ENCODE results near the gene SPTBN4. TPM values are rescaled to one million over a fixed set of nuclear protein-coding genes. Genes with fewer than 3 reads are reported as not detected.
A peak's percentile ranks its signal among the peaks of the same experiment; 100 is the strongest.

SPTBN4 gene
- total and polyA plus RNA-seq, 10 of the 15 experiments (the other 5 are each of a cell fraction or from before 2014, with no cell fraction given): 0.04 to 1.1 (median 0.34) TPM; not detected in 1

- TF ChIP-seq, protein P1, sequence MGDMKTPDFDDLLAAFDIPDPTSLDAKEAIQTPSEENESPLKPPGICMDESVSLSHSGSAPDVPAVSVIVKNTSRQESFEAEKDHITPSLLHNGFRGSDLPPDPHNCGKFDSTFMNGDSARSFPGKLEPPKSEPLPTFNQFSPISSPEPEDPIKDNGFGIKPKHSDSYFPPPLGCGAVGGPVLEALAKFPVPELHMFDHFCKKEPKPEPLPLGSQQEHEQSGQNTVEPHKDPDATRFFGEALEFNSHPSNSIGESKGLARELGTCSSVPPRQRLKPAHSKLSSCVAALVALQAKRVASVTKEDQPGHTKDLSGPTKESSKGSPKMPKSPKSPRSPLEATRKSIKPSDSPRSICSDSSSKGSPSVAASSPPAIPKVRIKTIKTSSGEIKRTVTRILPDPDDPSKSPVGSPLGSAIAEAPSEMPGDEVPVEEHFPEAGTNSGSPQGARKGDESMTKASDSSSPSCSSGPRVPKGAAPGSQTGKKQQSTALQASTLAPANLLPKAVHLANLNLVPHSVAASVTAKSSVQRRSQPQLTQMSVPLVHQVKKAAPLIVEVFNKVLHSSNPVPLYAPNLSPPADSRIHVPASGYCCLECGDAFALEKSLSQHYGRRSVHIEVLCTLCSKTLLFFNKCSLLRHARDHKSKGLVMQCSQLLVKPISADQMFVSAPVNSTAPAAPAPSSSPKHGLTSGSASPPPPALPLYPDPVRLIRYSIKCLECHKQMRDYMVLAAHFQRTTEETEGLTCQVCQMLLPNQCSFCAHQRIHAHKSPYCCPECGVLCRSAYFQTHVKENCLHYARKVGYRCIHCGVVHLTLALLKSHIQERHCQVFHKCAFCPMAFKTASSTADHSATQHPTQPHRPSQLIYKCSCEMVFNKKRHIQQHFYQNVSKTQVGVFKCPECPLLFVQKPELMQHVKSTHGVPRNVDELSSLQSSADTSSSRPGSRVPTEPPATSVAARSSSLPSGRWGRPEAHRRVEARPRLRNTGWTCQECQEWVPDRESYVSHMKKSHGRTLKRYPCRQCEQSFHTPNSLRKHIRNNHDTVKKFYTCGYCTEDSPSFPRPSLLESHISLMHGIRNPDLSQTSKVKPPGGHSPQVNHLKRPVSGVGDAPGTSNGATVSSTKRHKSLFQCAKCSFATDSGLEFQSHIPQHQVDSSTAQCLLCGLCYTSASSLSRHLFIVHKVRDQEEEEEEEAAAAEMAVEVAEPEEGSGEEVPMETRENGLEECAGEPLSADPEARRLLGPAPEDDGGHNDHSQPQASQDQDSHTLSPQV (IDR thresholded peaks at IDR 0.05): no peak
- peak; percentile 27; the same call in 1 of the 2 replicates for TF ChIP-seq CBFB (IDR thresholded peaks at IDR 0.05; ENCODE audit: low read depth)
- no peak for TF ChIP-seq ZSCAN29 (IDR thresholded peaks at IDR 0.05)
- TF ChIP-seq FOXK2 (IDR thresholded peaks at IDR 0.05): no peak
- TF ChIP-seq JUND (IDR thresholded peaks at IDR 0.05; ENCODE audit: low read depth, low read length): no peak
- TF ChIP-seq RCOR1 (conservative IDR thresholded peaks at IDR 0.05; ENCODE audit: low read depth, low read length): 0 out of 2 replicates have a peak, but pooled peaks have one; percentile 41
- no peak for TF ChIP-seq ZNF384 (IDR thresholded peaks at IDR 0.05; ENCODE audit: borderline replicate concordance, low read depth, low read length)
- no peak for TF ChIP-seq NR2C2 (IDR thresholded peaks at IDR 0.05; ENCODE audit: borderline replicate concordance, control insufficient read depth, insufficient read length, low read depth)
- peak; percentile 97 for TF ChIP-seq CHD2 (IDR thresholded peaks at IDR 0.05; ENCODE audit: borderline replicate concordance, low read depth, low read length)
- TF ChIP-seq, protein P2, sequence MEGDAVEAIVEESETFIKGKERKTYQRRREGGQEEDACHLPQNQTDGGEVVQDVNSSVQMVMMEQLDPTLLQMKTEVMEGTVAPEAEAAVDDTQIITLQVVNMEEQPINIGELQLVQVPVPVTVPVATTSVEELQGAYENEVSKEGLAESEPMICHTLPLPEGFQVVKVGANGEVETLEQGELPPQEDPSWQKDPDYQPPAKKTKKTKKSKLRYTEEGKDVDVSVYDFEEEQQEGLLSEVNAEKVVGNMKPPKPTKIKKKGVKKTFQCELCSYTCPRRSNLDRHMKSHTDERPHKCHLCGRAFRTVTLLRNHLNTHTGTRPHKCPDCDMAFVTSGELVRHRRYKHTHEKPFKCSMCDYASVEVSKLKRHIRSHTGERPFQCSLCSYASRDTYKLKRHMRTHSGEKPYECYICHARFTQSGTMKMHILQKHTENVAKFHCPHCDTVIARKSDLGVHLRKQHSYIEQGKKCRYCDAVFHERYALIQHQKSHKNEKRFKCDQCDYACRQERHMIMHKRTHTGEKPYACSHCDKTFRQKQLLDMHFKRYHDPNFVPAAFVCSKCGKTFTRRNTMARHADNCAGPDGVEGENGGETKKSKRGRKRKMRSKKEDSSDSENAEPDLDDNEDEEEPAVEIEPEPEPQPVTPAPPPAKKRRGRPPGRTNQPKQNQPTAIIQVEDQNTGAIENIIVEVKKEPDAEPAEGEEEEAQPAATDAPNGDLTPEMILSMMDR (IDR thresholded peaks at IDR 0.05 in 2 of 3, conservative IDR thresholded peaks at IDR 0.05 in 1 of 3; ENCODE audit: control insufficient read depth in 2 of 3, extremely low read depth in 1 of 3, insufficient read depth in 1 of 3, low read depth in 3 of 3, low read length in 3 of 3): no peak
- no peak for TF ChIP-seq RBBP5 (conservative IDR thresholded peaks at IDR 0.05)
- TF ChIP-seq IRF5 (IDR thresholded peaks at IDR 0.05; ENCODE audit: borderline replicate concordance): no peak
- TF ChIP-seq CBX5 (IDR thresholded peaks at IDR 0.05; ENCODE audit: low read depth): no peak; the same call in 1 of the 2 replicates
- no peak for TF ChIP-seq GABPA (IDR thresholded peaks at IDR 0.05; ENCODE audit: low read depth)
- peak; percentile 91 for TF ChIP-seq CREM (IDR thresholded peaks at IDR 0.05; ENCODE audit: low read depth)
- TF ChIP-seq IKZF2 (IDR thresholded peaks at IDR 0.05): peak in 1 of 2 experiments; percentile 32; a peak in 1 of 4 replicates
- TF ChIP-seq, protein P3, sequence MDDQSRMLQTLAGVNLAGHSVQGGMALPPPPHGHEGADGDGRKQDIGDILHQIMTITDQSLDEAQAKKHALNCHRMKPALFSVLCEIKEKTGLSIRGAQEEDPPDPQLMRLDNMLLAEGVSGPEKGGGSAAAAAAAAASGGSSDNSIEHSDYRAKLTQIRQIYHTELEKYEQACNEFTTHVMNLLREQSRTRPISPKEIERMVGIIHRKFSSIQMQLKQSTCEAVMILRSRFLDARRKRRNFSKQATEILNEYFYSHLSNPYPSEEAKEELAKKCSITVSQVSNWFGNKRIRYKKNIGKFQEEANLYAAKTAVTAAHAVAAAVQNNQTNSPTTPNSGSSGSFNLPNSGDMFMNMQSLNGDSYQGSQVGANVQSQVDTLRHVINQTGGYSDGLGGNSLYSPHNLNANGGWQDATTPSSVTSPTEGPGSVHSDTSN (IDR thresholded peaks at IDR 0.05; ENCODE audit: insufficient replicate concordance, low read depth, low read length): peak; percentile 24
- TF ChIP-seq, protein P4, sequence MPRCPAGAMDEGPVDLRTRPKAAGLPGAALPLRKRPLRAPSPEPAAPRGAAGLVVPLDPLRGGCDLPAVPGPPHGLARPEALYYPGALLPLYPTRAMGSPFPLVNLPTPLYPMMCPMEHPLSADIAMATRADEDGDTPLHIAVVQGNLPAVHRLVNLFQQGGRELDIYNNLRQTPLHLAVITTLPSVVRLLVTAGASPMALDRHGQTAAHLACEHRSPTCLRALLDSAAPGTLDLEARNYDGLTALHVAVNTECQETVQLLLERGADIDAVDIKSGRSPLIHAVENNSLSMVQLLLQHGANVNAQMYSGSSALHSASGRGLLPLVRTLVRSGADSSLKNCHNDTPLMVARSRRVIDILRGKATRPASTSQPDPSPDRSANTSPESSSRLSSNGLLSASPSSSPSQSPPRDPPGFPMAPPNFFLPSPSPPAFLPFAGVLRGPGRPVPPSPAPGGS (IDR thresholded peaks at IDR 0.05; ENCODE audit: borderline replicate concordance, insufficient read depth, low read depth, low read length, poor library complexity, severe bottlenecking): no peak
Measured at GRCh38 chr19:40443131-40443999, 23.4 kb upstream of the SPTBN4 start (continued).
